A549 treated with CORT108297 at 1 μM for 4 hours (cell line): ENCODE data around the gene ARHGEF38. TPM values are rescaled to one million over a fixed set of nuclear protein-coding genes. Genes with fewer than 3 reads are reported as not detected.

ENCODE experiments used
- total RNA-seq: library from RNA; stranded (reverse); fragments of 200-300 nt; extraction: Qiagen RNA extraction; gene quantifications from 5 replicates; pipeline ENCODE4 v1.2.3, GENCODE V29; 2022

Gene ARHGEF38, protein sequence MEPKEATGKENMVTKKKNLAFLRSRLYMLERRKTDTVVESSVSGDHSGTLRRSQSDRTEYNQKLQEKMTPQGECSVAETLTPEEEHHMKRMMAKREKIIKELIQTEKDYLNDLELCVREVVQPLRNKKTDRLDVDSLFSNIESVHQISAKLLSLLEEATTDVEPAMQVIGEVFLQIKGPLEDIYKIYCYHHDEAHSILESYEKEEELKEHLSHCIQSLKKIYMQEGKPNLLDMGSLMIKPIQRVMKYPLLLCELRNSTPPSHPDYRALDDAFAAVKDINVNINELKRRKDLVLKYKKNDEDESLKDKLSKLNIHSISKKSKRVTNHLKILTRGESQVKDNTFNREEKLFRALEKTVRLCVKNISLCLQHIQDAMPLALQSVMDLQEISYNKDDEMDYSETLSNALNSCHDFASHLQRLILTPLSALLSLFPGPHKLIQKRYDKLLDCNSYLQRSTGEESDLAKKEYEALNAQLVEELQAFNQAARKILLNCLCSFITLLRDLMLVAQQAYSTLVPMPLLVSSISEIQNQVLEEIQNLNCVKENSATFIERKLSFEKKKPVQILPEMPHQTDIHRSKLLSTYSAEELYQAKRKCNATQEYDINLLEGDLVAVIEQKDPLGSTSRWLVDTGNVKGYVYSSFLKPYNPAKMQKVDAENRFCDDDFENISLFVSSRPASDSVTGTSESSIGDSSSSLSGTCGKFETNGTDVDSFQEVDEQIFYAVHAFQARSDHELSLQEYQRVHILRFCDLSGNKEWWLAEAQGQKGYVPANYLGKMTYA
- not detected in 5 replicates for total RNA-seq

DNA sequence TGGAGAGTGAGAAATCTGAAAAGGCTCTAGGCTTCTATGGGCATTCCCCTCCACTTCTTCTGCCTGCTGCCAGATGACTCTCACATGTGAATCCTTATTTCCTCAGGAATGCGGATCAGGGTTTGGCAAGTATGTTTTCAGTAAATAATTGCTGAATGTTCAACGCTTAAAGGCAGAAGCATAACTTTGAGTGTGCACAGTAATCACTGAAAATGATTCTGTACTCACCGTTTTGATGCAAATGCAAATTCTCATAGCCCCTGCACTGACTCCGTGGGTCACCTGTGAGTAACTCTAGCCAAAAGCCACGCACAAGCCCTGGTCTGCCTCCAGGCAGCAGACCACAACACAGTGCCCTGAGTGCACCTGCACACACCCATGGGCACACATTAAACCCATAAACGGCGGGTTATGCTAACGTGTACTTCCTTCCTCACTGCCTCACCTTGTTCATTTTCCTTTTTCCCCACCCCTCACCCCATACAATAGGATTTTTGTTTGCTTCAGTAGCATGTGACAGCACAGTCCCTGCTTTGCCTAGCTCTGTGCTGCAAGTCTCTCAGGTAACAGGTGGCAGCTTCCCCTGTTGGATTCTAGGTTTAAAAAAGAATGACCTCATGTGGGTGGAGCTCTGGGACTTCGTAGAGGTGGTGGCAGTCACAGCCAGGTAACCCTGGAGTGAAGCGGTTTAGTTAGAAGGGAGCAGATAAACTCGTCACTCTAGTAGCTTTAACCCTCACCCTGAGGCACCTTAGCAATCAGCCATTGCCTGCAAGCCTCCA is at the start of gene ARHGEF38:
Gene ARHGEF38 (plus strand): TSS at position 656 of the 782 bp plus-strand sequence. CDS start 146 bp downstream, outside the sequence.

DNA sequence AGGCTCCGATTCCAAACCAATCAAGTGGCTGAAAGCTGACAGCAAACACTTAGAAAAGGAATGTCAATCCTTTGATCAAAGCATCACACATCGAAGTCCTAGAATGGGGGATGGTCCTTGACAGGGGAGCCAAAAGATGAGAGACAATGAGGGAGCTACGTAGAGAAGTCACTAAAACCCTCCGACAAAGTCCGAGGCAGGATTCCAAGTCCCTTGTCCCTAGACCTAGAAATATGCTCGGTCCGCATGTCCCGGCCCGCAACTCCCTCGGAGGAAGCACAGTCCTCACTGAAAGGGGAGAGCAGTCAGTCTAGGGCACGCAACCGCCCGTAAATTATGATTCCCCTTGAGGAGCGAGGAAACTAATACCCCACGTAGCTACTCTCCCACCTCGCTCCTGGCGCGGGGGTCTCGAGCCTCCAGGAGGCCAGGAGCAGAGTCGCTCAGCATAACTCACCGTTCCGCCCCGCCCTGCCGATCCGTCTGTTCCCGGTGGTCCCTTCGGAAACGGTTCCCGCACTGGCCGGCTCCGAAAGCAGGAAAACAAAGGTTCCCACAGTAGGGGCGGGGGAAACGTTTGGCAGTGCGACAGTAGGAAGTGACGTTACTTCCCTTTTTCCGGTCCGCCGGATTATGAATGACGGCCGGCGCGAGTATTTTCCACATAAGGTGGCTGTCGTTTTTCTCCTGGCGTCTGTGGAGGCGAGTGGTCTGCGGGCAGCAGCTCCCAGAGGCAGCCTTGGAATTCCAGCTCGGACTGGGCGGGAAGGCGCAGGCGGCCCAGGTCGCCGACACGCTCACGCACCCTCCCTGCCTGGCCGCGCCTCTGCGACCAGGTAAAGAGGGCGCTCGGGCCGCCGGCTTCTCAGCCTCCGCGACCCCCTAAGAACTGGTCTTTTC is 156.0 kb downstream of the ARHGEF38 start, which contains the start of the genes GSTCD and INTS12:
Gene GSTCD (plus strand): TSS at position 604 of the 900 bp plus-strand sequence. CDS start 8,830 bp downstream, outside the sequence.
Gene INTS12 (minus strand): TSS at position 509 of the 900 bp plus-strand sequence. CDS start 8,684 bp downstream, outside the sequence.

Other genes with a start within 250 kb of the ARHGEF38 start
- gene PPA2, start 78.6 kb upstream of the ARHGEF38 start, total RNA-seq: 73.3 to 92.0 TPM (median 76.7 TPM) in 5 replicates
- 13.0 to 17.5 TPM (median 13.3 TPM) in 5 replicates for gene INTS12, start 156.1 kb downstream of the ARHGEF38 start, total RNA-seq
- 5.1 to 6.9 TPM (median 5.5 TPM) in 5 replicates for gene GSTCD, start 156.2 kb downstream of the ARHGEF38 start, total RNA-seq